Mammary microvascular endothelial cell (primary cell): ENCODE results near the gene VSTM4. TPM values are rescaled to one million over a fixed set of nuclear protein-coding genes. Genes with fewer than 3 reads are reported as not detected.

ENCODE experiments used
- total RNA-seq: library from RNA; depleted of rRNA; stranded (reverse); fragments of >200 nt; gene quantifications from 2 replicates; pipeline ENCODE4 v1.2.3, GENCODE V29; 2015

The VSTM4 gene
- 0.34 and 0.40 TPM in 2 replicates for total RNA-seq

GRCh38 chr10:49115015-49115795 is at the start of gene VSTM4:
Gene VSTM4, minus strand, starts transcription at chr10:49115522. Its CDS starts 37 bp downstream, at chr10:49115485.

GRCh38 chr10:49133706-49134248 is 18.5 kb upstream of the VSTM4 start, which contains the start of gene FAM170B:
Gene FAM170B, minus strand, starts transcription at chr10:49134021. Its CDS starts 103 bp downstream, at chr10:49133918.

Other genes with a start within 250 kb of the VSTM4 start
- gene LRRC18, start 175.7 kb downstream of the VSTM4 start, total RNA-seq: not detected in 2 replicates
- not detected in 2 replicates for gene FAM170B, start 18.5 kb upstream of the VSTM4 start, total RNA-seq
- gene TMEM273, start 72.9 kb upstream of the VSTM4 start, total RNA-seq: 3.1 and 5.6 TPM in 2 replicates
- gene C10orf71, start 183.6 kb upstream of the VSTM4 start, total RNA-seq: not detected in 2 replicates